ES-I3 (cell line): ENCODE data around the gene PTPN4.

ENCODE experiments used
- H3K36me3 ChIP-seq: 2 replicates; pipeline ENCODE4 v1.6.1; 2013; ENCODE audit warnings: mild to moderate bottlenecking, low read length, control low read depth, moderate library complexity; ENCODE audit not compliant: insufficient read depth
- H3K4me1 ChIP-seq: 2 replicates; pipeline ENCODE4 v1.6.1; 2013; ENCODE audit warnings: mild to moderate bottlenecking, control low read depth, low read length; ENCODE audit not compliant: insufficient read depth
- H3K9ac ChIP-seq: 2 replicates; pipeline ENCODE4 v1.6.1; 2013; ENCODE audit warnings: low read depth, mild to moderate bottlenecking, low read length, moderate library complexity
- H3K9me3 ChIP-seq: 2 replicates; pipeline ENCODE4 v1.6.1; 2013; ENCODE audit warnings: mild to moderate bottlenecking, low read length, moderate library complexity; ENCODE audit not compliant: control insufficient read depth, insufficient read depth

Gene PTPN4

GRCh38 chr2:119759451-119760236 lies at the start of gene PTPN4:
Gene PTPN4 (plus strand): TSS chr2:119759922. CDS start chr2:119809854, 49,932 bp downstream.
- Histone ChIP-seq H3K4me1 (peaks cover 4% of the 10 kb centered on the region; the same call in 1 of the 2 replicates), H3K9me3 (no peaks in the 10 kb centered on the region), H3K9ac (peak within 1 kb of the TSS; percentile 97), H3K36me3 (no peaks in the 10 kb centered on the region)

- Histone ChIP-seq H3K9me3 (no peaks in the 10 kb centered on the region), H3K36me3 (no peaks in the 10 kb centered on the region), H3K9ac (no peak overlapping the region), H3K4me1 (no peaks in the 10 kb centered on the region)
Observed at GRCh38 chr2:119710281-119710680, 49.4 kb upstream of the PTPN4 start.

DNA sequence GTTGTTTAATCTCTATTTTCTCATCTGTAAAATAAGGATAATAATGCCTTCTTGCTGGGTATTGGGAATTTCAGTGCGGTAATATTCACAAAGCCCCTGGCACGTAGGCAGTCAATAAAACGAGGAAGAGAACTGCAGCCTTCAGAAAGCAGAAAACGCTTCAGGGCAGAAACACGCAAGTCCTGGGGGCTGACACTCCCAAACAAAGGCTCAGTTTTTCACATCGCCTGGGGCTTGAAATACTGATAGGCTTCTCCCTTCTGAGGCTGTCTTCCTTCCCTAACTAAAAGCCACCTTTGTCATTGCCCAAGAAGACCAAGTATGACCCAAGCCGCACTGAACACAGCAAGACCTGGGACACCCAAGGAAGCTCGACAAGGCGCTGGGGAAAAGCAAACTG lies 48.4 kb upstream of the PTPN4 start:
- Histone ChIP-seq H3K4me1 (no peaks in the 10 kb centered on the region), H3K36me3 (no peaks in the 10 kb centered on the region), H3K9ac (no peak overlapping the region), H3K9me3 (no peaks in the 10 kb centered on the region)

DNA sequence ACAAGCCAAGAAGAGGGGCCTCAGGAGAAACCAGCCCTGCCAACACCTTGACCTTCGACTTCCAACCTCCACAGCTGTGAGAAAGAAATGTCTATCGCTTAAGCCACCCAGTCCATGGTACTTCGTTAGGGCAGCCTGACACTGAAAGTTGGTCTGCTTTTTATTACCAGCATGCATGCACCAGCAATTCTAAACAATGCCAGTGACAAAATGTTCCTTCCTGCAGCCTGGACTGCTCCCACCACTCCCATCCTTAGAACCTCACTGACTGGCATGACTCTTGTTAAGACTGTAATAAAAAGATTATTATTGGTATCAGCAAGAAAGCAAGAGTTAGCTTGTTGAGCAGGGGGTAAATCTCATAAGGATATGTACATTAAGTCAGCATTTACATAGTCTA lies 47.2 kb upstream of the PTPN4 start:
- H3K4me1 ChIP-seq = no peaks in the 10 kb centered on the region
- H3K36me3 ChIP-seq = no peaks in the 10 kb centered on the region
- no peaks in the 10 kb centered on the region for H3K9me3 ChIP-seq

GRCh38 chr2:119713819-119714490 lies 45.8 kb upstream of the PTPN4 start:
- H3K4me1 ChIP-seq = 0 out of 2 replicates have a peak, but pooled peaks cover 3% of the 10 kb centered on the region
- H3K9me3 ChIP-seq = no peaks in the 10 kb centered on the region
- no peak overlapping the region for H3K9ac ChIP-seq
- H3K36me3 ChIP-seq = no peaks in the 10 kb centered on the region

More for the DNA sequence above, 47.2 kb upstream of the PTPN4 start:
- H3K9ac ChIP-seq = no peak overlapping the region

DNA sequence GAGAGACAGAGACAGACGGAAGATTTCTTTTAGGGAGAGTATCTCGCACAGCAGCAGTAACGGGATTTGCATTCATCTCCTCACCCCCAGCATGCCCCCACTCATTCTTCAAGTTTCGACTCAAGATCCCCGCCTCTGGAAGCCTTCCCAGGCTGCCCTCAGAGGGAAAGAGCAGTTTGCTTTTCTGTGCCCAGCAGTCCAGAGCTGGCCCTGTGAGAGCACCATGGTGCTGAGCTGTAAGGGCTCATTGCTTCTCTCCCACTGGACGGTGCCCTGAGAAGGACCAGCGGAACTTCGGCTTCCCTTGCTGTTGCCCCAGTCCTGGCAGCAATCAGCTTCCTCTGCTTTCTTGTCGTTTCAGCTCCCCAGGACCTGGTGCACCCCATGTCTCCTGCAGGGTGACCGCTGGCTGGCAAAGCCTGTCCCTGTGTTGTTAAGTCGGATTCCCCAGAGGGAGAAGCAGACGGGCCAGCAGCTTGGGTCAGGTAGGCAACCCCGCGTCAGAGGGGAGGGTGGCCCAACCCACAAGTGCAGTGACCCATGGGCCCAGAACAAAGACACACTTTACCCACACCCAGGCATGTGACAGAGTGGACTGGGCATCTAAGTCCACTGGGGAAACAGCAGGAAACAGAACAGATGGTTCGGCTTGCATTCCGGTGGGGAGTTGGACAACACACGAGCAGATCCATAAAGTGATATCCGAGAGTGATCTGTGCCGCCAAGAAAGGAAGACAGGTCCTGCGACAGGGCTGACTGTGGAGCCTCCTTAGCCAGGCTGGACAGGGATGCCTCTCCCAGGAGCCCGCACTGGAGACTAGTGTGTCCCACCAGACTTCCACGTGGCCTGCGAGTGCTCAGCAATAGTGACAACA lies 44.1 kb upstream of the PTPN4 start:
- H3K9me3 ChIP-seq = 0 out of 2 replicates have a peak, but pooled peaks cover under 1% of the 10 kb centered on the region
- no peaks in the 10 kb centered on the region for H3K36me3 ChIP-seq
- 0 out of 2 replicates have a peak, but pooled peaks cover 3% of the 10 kb centered on the region for H3K4me1 ChIP-seq
- H3K9ac ChIP-seq = no peak overlapping the region

GRCh38 chr2:119716284-119716672 lies 43.4 kb upstream of the PTPN4 start:
- Histone ChIP-seq H3K9me3 (0 out of 2 replicates have a peak, but pooled peaks cover 3% of the 10 kb centered on the region), H3K36me3 (no peaks in the 10 kb centered on the region), H3K9ac (no peak overlapping the region), H3K4me1 (0 out of 2 replicates have a peak, but pooled peaks cover 3% of the 10 kb centered on the region)

DNA sequence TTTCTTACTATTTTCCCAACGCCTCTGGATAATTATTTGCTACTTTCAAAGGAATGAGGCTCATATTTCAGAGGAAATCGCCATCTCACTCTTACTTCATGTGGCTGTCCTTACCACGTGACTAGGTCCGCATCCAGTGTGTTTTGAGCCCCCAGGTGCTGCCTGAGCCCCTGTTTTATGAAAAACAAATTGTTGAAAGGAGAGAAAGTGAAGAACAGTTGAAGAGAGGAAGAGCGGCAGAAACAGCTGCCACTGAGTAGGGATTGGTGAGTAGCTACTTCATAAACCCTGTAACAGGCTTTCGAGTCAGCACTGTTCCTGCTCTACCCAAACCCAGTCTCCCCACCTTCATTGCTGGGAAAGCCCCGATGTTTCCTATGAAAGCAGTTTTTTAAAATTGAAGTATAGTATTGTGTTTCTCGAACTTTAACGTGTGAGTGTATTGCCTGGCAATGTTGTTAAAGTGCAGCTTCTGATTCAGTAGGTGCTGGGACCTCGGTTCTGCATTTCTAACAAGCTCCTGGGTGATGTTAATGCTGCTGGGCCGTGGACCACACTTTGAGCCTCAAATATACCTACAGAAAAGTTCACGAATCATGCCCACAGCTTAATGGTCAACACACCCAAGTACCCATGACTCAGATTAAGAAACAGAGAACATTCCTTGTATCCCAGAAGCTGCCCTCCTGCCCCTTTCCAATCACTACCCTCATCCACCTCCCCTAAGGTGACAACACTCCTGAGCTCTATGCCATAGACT lies 41.0 kb upstream of the PTPN4 start:
- H3K9me3 ChIP-seq = peaks cover 3% of the 10 kb centered on the region; the same call in 1 of the 2 replicates
- H3K36me3 ChIP-seq = no peaks in the 10 kb centered on the region
- no peak overlapping the region for H3K9ac ChIP-seq
- H3K4me1 ChIP-seq = 0 out of 2 replicates have a peak, but pooled peaks cover 3% of the 10 kb centered on the region

DNA sequence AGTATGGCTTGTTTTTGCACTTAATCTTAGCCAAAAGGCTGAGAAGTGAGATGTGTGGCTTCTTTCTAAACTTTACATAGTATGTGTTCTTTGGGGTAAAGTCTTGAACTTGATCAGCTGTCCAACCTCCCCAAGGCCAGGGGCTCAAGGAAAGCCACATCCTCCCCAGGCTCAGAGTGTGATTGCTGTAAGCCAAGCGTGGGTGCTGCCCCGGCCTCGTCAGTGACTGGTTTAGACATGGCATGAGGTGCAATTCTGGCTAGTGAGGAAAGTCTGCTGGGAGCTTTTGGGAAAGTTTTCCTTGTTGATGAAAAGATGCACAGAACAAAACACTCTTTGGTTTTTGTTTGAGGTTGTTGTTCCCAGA lies 40.5 kb upstream of the PTPN4 start:
- H3K36me3 ChIP-seq = no peaks in the 10 kb centered on the region
- peaks cover 3% of the 10 kb centered on the region; the same call in 1 of the 2 replicates for H3K9me3 ChIP-seq
- H3K9ac ChIP-seq = no peak overlapping the region
- H3K4me1 ChIP-seq = 0 out of 2 replicates have a peak, but pooled peaks cover 3% of the 10 kb centered on the region

- 0 out of 2 replicates have a peak, but pooled peaks cover 3% of the 10 kb centered on the region for H3K4me1 ChIP-seq
- no peaks in the 10 kb centered on the region for H3K36me3 ChIP-seq
- H3K9ac ChIP-seq = no peak overlapping the region
Observed at GRCh38 chr2:119721043-119721442, 38.7 kb upstream of the PTPN4 start.

DNA sequence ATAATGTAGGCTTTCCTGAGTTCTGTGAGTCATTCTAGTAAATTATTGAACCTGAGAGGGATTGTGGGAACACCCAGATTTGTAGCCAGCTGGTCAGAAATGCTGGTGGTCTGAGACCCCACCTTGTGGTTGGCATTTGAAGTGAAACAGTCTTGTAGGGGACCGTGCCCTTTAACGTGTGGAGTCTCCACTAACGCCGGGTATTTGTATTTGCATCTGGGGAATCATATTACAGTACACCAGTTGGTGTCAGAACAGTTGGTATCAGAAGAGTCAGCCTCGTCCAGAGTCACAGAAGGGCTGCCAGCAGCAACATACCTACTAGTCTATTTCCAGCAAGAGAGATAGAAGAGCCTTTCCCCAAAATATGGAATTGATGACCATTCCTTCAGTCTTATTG lies 38.3 kb upstream of the PTPN4 start:
- 0 out of 2 replicates have a peak, but pooled peaks cover 3% of the 10 kb centered on the region for H3K4me1 ChIP-seq

More at GRCh38 chr2:119721043-119721442, 38.7 kb upstream of the PTPN4 start:
- peaks cover 3% of the 10 kb centered on the region; the same call in 1 of the 2 replicates for H3K9me3 ChIP-seq

DNA sequence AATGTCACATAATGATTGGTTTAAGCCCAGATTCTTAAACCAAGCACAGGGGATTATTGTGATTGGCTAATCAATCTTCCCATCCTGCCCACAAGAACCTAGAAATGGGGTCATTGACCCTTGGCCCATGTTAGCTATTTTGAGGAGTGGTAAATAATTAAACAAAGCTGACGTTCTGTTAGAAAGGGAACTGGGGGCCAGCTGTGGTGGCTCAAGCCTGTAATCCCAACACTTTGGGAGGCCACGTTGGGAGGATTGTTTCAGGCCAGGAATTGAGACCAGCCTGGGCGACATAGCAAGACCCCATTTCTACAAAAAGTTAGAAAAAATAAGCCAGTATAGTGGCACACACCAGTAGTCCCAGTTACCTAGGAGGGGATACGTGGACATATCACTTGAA lies 37.8 kb upstream of the PTPN4 start:
- H3K4me1 ChIP-seq = 0 out of 2 replicates have a peak, but pooled peaks cover 3% of the 10 kb centered on the region
- H3K9me3 ChIP-seq = peaks cover 3% of the 10 kb centered on the region; the same call in 1 of the 2 replicates
- no peak overlapping the region for H3K9ac ChIP-seq
- H3K36me3 ChIP-seq = no peaks in the 10 kb centered on the region

More for the DNA sequence above, 38.3 kb upstream of the PTPN4 start:
- peaks cover 3% of the 10 kb centered on the region; the same call in 1 of the 2 replicates for H3K9me3 ChIP-seq
- H3K36me3 ChIP-seq = no peaks in the 10 kb centered on the region
- H3K9ac ChIP-seq = no peak overlapping the region

GRCh38 chr2:119723186-119723585 lies 36.5 kb upstream of the PTPN4 start:
- Histone ChIP-seq H3K4me1 (0 out of 2 replicates have a peak, but pooled peaks cover 1% of the 10 kb centered on the region), H3K36me3 (no peaks in the 10 kb centered on the region), H3K9ac (no peak overlapping the region), H3K9me3 (peaks cover 3% of the 10 kb centered on the region; the same call in 1 of the 2 replicates)
